GM23338 (cell line): ENCODE measurements around the gene PKNOX2. TPM values are rescaled to one million over a fixed set of nuclear protein-coding genes. Genes with fewer than 3 reads are reported as not detected.

Source experiments
- ATAC-seq: fragments of 200-7000 bp; cut with Tn5 transposase; 3 replicates; pipeline ENCODE4 v1.9.1; 2020
- DNase-seq: peaks from one replicate; pipeline ENCODE4 v3.0.0-alpha.2; 2015; ENCODE audit warnings: low spot score
- H2AFZ ChIP-seq: fragments of 200-600 bp; sonication (generic); 2 replicates; pipeline ENCODE4 v1.8.0; 2016; ENCODE audit warnings: antibody characterized with exemption, mild to moderate bottlenecking, moderate library complexity
- H3F3A ChIP-seq: fragments of 200-600 bp; sonication (generic); replicated peaks from 2 replicates; pipeline ENCODE4 v1.8.0; 2017; ENCODE audit warnings: antibody characterized with exemption, mixed run types, low read depth
- H3K27ac ChIP-seq: fragments of 200-600 bp; sonication (generic); 2 replicates; pipeline ENCODE4 v1.6.1; 2016; ENCODE audit warnings: low read depth
- H3K27me3 ChIP-seq: fragments of 200-600 bp; sonication (generic); 2 replicates; pipeline ENCODE4 v1.8.0; 2016; ENCODE audit warnings: mild to moderate bottlenecking, mixed run types, moderate library complexity; ENCODE audit not compliant: insufficient read depth
- H3K36me3 ChIP-seq: fragments of 200-600 bp; sonication (generic); 2 replicates; pipeline ENCODE4 v1.8.0; 2016; ENCODE audit warnings: mild to moderate bottlenecking; ENCODE audit not compliant: insufficient read depth
- H3K4me1 ChIP-seq: fragments of 200-600 bp; sonication (generic); 2 replicates; pipeline ENCODE4 v1.8.0; 2016; ENCODE audit warnings: mild to moderate bottlenecking, moderate library complexity; ENCODE audit not compliant: insufficient read depth
- H3K4me2 ChIP-seq: fragments of 200-600 bp; sonication (generic); 2 replicates; pipeline ENCODE4 v1.7.1; 2017; ENCODE audit warnings: mixed run types
- H3K4me3 ChIP-seq: fragments of 200-600 bp; sonication (generic); 2 replicates; pipeline ENCODE4 v1.6.1; 2016; ENCODE audit warnings: mixed run types
- H3K79me2 ChIP-seq: fragments of 200-600 bp; sonication (generic); replicated peaks from 2 replicates; pipeline ENCODE4 v1.8.0; 2017; ENCODE audit warnings: mild to moderate bottlenecking; ENCODE audit not compliant: insufficient read depth
- H3K9me2 ChIP-seq: fragments of 200-600 bp; sonication (generic); 2 replicates; pipeline ENCODE4 v1.8.0; 2017; ENCODE audit not compliant: insufficient read depth
- H4K20me1 ChIP-seq: fragments of 200-600 bp; sonication (generic); replicated peaks from 2 replicates; pipeline ENCODE4 v1.8.0; 2017; ENCODE audit warnings: mild to moderate bottlenecking; ENCODE audit not compliant: insufficient read depth
- H3K27ac Mint-ChIP-seq: 2 replicates; pipeline ENCODE4 v1.8.0; 2020; ENCODE audit warnings: inconsistent platforms, mild to moderate bottlenecking, moderate library complexity, mixed read lengths
- H3K27me3 Mint-ChIP-seq: 3 replicates; pipeline ENCODE4 v1.8.0; 2022; ENCODE audit warnings: low read depth, mild to moderate bottlenecking, moderate library complexity, mixed read lengths, inconsistent platforms; ENCODE audit not compliant: insufficient read depth, poor library complexity
- H3K36me3 Mint-ChIP-seq: 3 replicates; pipeline ENCODE4 v1.8.0; 2021; ENCODE audit warnings: low read depth, mild to moderate bottlenecking, inconsistent platforms, moderate library complexity, mixed read lengths
- H3K4me1 Mint-ChIP-seq: 3 replicates; pipeline ENCODE4 v1.8.0; 2020; ENCODE audit warnings: mild to moderate bottlenecking, inconsistent platforms, mixed read lengths
- H3K4me3 Mint-ChIP-seq: 3 replicates; pipeline ENCODE4 v1.8.0; 2021; ENCODE audit warnings: moderate library complexity, mild to moderate bottlenecking, inconsistent platforms, mixed read lengths
- H3K9me3 Mint-ChIP-seq: 3 replicates; pipeline ENCODE4 v1.8.0; 2020; ENCODE audit warnings: moderate library complexity, mild to moderate bottlenecking, inconsistent platforms, mixed read lengths
- CREB1 ChIP-seq: fragments of 250-450 bp; sonication (Bioruptor Pico); IDR thresholded peaks from 2 replicates; pipeline ENCODE4 v1.5.0; 2020; ENCODE audit warnings: low read depth, mild to moderate bottlenecking, moderate library complexity
- EZH2 ChIP-seq: fragments of 200-600 bp; sonication (generic); IDR thresholded peaks from one replicate; pipeline ENCODE4 v1.8.0; 2017; ENCODE audit warnings: antibody characterized with exemption, mild to moderate bottlenecking, low read depth; ENCODE audit not compliant: unreplicated experiment
- EZH2phosphoT487 ChIP-seq: fragments of 200-600 bp; sonication (generic); IDR thresholded peaks from one replicate; pipeline ENCODE4 v1.8.1; 2018; ENCODE audit warnings: antibody characterized with exemption; ENCODE audit not compliant: unreplicated experiment
- JUNB ChIP-seq: IDR thresholded peaks from one replicate; pipeline ENCODE4 v1.6.1; 2016; ENCODE audit warnings: antibody characterized with exemption; ENCODE audit not compliant: unreplicated experiment
- NANOG ChIP-seq: IDR thresholded peaks from 2 replicates; pipeline ENCODE4 v1.6.1; 2016; ENCODE audit warnings: antibody characterized with exemption, borderline replicate concordance
- POLR2AphosphoS5 ChIP-seq: IDR thresholded peaks from 2 replicates; pipeline ENCODE4 v1.6.1; 2016; ENCODE audit warnings: antibody characterized with exemption, low read depth
- STAT1 ChIP-seq: IDR thresholded peaks from one replicate; pipeline ENCODE4 v1.6.1; 2016; ENCODE audit warnings: antibody characterized with exemption; ENCODE audit not compliant: unreplicated experiment
- ZNF114 ChIP-seq: fragments of 250-450 bp; sonication (Bioruptor Pico); IDR thresholded peaks from 2 replicates; pipeline ENCODE4 v1.5.0; 2020; ENCODE audit warnings: mild to moderate bottlenecking, moderate library complexity
- ZNF331 ChIP-seq: fragments of 250-450 bp; sonication (Bioruptor Pico); IDR thresholded peaks from 2 replicates; pipeline ENCODE4 v1.5.0; 2020; ENCODE audit warnings: low read depth, mild to moderate bottlenecking, moderate library complexity
- polyA plus RNA-seq: library from polyadenylated mRNA; unstranded; fragments of >200 nt; fragmentation: Nextera tagmentation; extraction: Ambion mirVana; gene quantifications from 2 replicates; pipeline ENCODE4 v1.2.1, GENCODE V29; 2016
- total RNA-seq: library from RNA; depleted of rRNA; stranded (reverse); fragments of >200 nt; shearing (Covaris generic); gene quantifications from 2 replicates; pipeline ENCODE4 v1.2.3, GENCODE V29; 2014
- TF ChIP-seq, protein P1 (sequence below): IDR thresholded peaks from one replicate; pipeline ENCODE4 v1.6.1; 2018; ENCODE audit warnings: antibody characterized with exemption; ENCODE audit not compliant: unreplicated experiment
- TF ChIP-seq, protein P2 (sequence below), 2 experiments: fragments of 200-600 bp in 1 of 2; sonication (generic) in 1 of 2; conservative IDR thresholded peaks; 2 replicates each; pipeline versions ENCODE4 v1.5.1 to v1.6.1; 2016 to 2017; ENCODE audit warnings: antibody characterized with exemption in 2 of 2, low read depth in 2 of 2, mild to moderate bottlenecking in 2 of 2, moderate library complexity in 1 of 2
- TF ChIP-seq, protein P3 (sequence below): fragments of 250-450 bp; sonication (Bioruptor Pico); IDR thresholded peaks from 2 replicates; pipeline ENCODE4 v1.5.0; 2020; ENCODE audit warnings: mild to moderate bottlenecking, moderate library complexity
- TF ChIP-seq, protein P4 (sequence below): IDR thresholded peaks from 2 replicates; pipeline ENCODE4 v1.6.1; 2016; ENCODE audit warnings: antibody characterized with exemption

The PKNOX2 gene
- total and polyA plus RNA-seq, 2 experiments from 2014 or later: 0.42 to 0.83 TPM

DNA sequence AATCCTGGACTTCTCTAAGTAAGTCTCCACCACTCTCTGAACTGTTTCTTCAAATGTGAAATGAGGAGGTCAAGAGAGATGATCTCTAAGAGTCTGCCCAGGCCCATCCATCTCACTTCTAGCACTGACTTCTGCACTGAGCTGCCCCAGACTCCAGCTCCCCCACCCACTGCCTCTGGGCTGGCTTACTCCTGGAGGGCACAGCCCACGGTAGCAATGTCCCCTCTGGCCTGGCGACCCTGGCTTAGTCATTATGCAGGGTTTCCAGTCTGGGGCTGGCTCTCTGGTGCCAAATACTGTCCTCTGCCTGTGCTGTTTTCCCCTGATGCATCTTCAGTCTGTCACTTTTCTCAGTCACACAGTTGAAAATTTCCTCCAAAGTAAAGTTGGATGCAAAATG lies 60.9 kb downstream of the PKNOX2 start (continued):
- TF ChIP-seq JUNB (no peak), EZH2phosphoT487 (no peak)
- TF ChIP-seq, protein P1, sequence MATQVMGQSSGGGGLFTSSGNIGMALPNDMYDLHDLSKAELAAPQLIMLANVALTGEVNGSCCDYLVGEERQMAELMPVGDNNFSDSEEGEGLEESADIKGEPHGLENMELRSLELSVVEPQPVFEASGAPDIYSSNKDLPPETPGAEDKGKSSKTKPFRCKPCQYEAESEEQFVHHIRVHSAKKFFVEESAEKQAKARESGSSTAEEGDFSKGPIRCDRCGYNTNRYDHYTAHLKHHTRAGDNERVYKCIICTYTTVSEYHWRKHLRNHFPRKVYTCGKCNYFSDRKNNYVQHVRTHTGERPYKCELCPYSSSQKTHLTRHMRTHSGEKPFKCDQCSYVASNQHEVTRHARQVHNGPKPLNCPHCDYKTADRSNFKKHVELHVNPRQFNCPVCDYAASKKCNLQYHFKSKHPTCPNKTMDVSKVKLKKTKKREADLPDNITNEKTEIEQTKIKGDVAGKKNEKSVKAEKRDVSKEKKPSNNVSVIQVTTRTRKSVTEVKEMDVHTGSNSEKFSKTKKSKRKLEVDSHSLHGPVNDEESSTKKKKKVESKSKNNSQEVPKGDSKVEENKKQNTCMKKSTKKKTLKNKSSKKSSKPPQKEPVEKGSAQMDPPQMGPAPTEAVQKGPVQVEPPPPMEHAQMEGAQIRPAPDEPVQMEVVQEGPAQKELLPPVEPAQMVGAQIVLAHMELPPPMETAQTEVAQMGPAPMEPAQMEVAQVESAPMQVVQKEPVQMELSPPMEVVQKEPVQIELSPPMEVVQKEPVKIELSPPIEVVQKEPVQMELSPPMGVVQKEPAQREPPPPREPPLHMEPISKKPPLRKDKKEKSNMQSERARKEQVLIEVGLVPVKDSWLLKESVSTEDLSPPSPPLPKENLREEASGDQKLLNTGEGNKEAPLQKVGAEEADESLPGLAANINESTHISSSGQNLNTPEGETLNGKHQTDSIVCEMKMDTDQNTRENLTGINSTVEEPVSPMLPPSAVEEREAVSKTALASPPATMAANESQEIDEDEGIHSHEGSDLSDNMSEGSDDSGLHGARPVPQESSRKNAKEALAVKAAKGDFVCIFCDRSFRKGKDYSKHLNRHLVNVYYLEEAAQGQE: no peak

DNA sequence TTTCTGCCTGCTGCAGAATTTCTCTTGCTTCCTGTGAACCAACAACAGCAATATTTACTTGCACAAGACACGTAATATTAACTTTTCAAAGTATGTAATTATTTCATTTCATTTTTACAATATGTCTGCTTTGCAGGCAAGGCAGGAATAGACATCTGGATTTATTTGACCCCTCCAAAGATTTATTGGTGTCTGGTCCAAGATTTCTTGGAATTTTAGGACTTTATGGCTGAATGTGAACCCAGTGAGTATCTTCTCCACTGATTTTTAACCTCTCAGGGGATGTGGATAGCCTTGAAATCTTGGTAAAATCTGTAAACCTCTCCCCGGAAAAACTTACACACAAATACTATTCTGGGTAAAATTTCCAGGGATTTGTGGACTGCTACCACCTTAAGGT lies 61.5 kb downstream of the PKNOX2 start:
- Mint-ChIP-seq H3K9me3 (no peaks in the 10 kb centered on the region), H3K27ac (no peak overlapping the region), H3K36me3 (no peaks in the 10 kb centered on the region), H3K4me3 (no peak overlapping the region), H3K27me3 (peaks cover 5% of the 10 kb centered on the region), H3K4me1 (peaks cover 53% of the 10 kb centered on the region)
- H3K79me2 ChIP-seq: no peaks in the 10 kb centered on the region
- DNase-seq: no peak
- no peak overlapping the region for H3K4me3 ChIP-seq
- no peaks in the 10 kb centered on the region for H3K36me3 ChIP-seq
- no peak overlapping the region for H2AFZ ChIP-seq
- no peaks in the 10 kb centered on the region for H3K9me2 ChIP-seq
- no peaks in the 10 kb centered on the region for H3F3A ChIP-seq
- no peaks in the 10 kb centered on the region for H4K20me1 ChIP-seq
- ATAC-seq: no peak
- H3K4me2 ChIP-seq: no peak overlapping the region
- peaks cover 19% of the 10 kb centered on the region for H3K4me1 ChIP-seq
- H3K27ac ChIP-seq: no peak overlapping the region
- H3K27me3 ChIP-seq: no peaks in the 10 kb centered on the region
- TF ChIP-seq EZH2 (no peak), POLR2AphosphoS5 (no peak), NANOG (no peak), EZH2phosphoT487 (no peak), STAT1 (no peak), CREB1 (CRISPR knock-in tag) (no peak), JUNB (no peak), ZNF331 (CRISPR knock-in tag) (no peak), ZNF114 (no peak)
- TF ChIP-seq, protein P2, sequence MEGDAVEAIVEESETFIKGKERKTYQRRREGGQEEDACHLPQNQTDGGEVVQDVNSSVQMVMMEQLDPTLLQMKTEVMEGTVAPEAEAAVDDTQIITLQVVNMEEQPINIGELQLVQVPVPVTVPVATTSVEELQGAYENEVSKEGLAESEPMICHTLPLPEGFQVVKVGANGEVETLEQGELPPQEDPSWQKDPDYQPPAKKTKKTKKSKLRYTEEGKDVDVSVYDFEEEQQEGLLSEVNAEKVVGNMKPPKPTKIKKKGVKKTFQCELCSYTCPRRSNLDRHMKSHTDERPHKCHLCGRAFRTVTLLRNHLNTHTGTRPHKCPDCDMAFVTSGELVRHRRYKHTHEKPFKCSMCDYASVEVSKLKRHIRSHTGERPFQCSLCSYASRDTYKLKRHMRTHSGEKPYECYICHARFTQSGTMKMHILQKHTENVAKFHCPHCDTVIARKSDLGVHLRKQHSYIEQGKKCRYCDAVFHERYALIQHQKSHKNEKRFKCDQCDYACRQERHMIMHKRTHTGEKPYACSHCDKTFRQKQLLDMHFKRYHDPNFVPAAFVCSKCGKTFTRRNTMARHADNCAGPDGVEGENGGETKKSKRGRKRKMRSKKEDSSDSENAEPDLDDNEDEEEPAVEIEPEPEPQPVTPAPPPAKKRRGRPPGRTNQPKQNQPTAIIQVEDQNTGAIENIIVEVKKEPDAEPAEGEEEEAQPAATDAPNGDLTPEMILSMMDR (conservative IDR thresholded peaks at IDR 0.05; ENCODE audit: low read depth in 2 of 2): no peak
- TF ChIP-seq, protein P3, sequence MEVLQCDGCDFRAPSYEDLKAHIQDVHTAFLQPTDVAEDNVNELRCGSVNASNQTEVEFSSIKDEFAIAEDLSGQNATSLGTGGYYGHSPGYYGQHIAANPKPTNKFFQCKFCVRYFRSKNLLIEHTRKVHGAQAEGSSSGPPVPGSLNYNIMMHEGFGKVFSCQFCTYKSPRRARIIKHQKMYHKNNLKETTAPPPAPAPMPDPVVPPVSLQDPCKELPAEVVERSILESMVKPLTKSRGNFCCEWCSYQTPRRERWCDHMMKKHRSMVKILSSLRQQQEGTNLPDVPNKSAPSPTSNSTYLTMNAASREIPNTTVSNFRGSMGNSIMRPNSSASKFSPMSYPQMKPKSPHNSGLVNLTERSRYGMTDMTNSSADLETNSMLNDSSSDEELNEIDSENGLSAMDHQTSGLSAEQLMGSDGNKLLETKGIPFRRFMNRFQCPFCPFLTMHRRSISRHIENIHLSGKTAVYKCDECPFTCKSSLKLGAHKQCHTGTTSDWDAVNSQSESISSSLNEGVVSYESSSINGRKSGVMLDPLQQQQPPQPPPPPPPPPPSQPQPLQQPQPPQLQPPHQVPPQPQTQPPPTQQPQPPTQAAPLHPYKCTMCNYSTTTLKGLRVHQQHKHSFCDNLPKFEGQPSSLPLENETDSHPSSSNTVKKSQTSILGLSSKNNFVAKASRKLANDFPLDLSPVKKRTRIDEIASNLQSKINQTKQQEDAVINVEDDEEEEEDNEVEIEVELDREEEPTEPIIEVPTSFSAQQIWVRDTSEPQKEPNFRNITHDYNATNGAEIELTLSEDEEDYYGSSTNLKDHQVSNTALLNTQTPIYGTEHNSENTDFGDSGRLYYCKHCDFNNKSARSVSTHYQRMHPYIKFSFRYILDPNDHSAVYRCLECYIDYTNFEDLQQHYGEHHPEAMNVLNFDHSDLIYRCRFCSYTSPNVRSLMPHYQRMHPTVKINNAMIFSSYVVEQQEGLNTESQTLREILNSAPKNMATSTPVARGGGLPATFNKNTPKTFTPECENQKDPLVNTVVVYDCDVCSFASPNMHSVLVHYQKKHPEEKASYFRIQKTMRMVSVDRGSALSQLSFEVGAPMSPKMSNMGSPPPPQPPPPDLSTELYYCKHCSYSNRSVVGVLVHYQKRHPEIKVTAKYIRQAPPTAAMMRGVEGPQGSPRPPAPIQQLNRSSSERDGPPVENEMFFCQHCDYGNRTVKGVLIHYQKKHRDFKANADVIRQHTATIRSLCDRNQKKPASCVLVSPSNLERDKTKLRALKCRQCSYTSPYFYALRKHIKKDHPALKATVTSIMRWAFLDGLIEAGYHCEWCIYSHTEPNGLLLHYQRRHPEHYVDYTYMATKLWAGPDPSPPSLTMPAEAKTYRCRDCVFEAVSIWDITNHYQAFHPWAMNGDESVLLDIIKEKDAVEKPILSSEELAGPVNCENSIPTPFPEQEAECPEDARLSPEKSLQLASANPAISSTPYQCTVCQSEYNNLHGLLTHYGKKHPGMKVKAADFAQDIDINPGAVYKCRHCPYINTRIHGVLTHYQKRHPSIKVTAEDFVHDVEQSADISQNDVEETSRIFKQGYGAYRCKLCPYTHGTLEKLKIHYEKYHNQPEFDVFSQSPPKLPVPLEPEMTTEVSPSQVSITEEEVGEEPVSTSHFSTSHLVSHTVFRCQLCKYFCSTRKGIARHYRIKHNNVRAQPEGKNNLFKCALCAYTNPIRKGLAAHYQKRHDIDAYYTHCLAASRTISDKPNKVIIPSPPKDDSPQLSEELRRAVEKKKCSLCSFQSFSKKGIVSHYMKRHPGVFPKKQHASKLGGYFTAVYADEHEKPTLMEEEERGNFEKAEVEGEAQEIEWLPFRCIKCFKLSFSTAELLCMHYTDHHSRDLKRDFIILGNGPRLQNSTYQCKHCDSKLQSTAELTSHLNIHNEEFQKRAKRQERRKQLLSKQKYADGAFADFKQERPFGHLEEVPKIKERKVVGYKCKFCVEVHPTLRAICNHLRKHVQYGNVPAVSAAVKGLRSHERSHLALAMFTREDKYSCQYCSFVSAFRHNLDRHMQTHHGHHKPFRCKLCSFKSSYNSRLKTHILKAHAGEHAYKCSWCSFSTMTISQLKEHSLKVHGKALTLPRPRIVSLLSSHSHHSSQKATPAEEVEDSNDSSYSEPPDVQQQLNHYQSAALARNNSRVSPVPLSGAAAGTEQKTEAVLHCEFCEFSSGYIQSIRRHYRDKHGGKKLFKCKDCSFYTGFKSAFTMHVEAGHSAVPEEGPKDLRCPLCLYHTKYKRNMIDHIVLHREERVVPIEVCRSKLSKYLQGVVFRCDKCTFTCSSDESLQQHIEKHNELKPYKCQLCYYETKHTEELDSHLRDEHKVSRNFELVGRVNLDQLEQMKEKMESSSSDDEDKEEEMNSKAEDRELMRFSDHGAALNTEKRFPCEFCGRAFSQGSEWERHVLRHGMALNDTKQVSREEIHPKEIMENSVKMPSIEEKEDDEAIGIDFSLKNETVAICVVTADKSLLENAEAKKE (CRISPR knock-in tag): no peak
- TF ChIP-seq, protein P4, sequence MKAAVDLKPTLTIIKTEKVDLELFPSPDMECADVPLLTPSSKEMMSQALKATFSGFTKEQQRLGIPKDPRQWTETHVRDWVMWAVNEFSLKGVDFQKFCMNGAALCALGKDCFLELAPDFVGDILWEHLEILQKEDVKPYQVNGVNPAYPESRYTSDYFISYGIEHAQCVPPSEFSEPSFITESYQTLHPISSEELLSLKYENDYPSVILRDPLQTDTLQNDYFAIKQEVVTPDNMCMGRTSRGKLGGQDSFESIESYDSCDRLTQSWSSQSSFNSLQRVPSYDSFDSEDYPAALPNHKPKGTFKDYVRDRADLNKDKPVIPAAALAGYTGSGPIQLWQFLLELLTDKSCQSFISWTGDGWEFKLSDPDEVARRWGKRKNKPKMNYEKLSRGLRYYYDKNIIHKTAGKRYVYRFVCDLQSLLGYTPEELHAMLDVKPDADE: no peak
